DND-41 (cell line): ENCODE measurements around the gene CCL25.

ENCODE experiments used
- ATAC-seq: fragments of 200-7000 bp; cut with Tn5 transposase; 3 replicates; pipeline ENCODE4 v1.9.1; 2021; ENCODE audit warnings: low read depth; ENCODE audit not compliant: insufficient read depth
- DNase-seq: peaks from one replicate; pipeline ENCODE4 v3.0.0-alpha.2; 2020
- H2AFZ ChIP-seq: 2 replicates; pipeline ENCODE4 v1.6.0; 2012; ENCODE audit warnings: low read depth, low read length
- H3K27ac ChIP-seq: 2 replicates; pipeline ENCODE4 v1.5.1; 2012; ENCODE audit warnings: low read length, inconsistent platforms
- H3K27me3 ChIP-seq: fragments of 200-600 bp; sonication (generic); 2 replicates; pipeline ENCODE4 v1.6.0; 2012; ENCODE audit warnings: low read length, mild to moderate bottlenecking, inconsistent platforms; ENCODE audit not compliant: insufficient read depth, poor library complexity
- H3K36me3 ChIP-seq: 2 replicates; pipeline ENCODE4 v1.5.1; 2012; ENCODE audit warnings: low read length, inconsistent platforms; ENCODE audit not compliant: insufficient read depth
- H3K4me1 ChIP-seq: 2 replicates; pipeline ENCODE4 v1.5.1; 2012; ENCODE audit warnings: mild to moderate bottlenecking, low read length; ENCODE audit not compliant: insufficient read depth
- H3K4me2 ChIP-seq: 2 replicates; pipeline ENCODE4 v1.6.0; 2012; ENCODE audit warnings: mild to moderate bottlenecking, moderate library complexity, low read length, inconsistent platforms; ENCODE audit not compliant: insufficient read depth
- H3K4me3 ChIP-seq, 2 experiments: fragments of 200-600 bp in 1 of 2; shearing (Covaris generic) in 1 of 2; 2 replicates each; pipeline ENCODE4 v1.5.1; 2012 to 2016; ENCODE audit warnings: inconsistent platforms in 2 of 2, low read length in 2 of 2, mild to moderate bottlenecking in 2 of 2, low read depth in 1 of 2, moderate library complexity in 1 of 2
- H3K79me2 ChIP-seq: 2 replicates; pipeline ENCODE4 v1.6.0; 2012; ENCODE audit warnings: low read length, inconsistent platforms; ENCODE audit not compliant: insufficient read depth
- H3K9ac ChIP-seq: 2 replicates; pipeline ENCODE4 v1.6.0; 2012; ENCODE audit warnings: low read depth, mild to moderate bottlenecking, inconsistent platforms, low read length, moderate library complexity
- H3K9me3 ChIP-seq: 2 replicates; pipeline ENCODE4 v1.5.1; 2012; ENCODE audit warnings: low read length, moderate library complexity, mild to moderate bottlenecking, inconsistent platforms; ENCODE audit not compliant: insufficient read depth, severe bottlenecking
- H4K20me1 ChIP-seq: 2 replicates; pipeline ENCODE4 v1.6.0; 2012; ENCODE audit warnings: low read length; ENCODE audit not compliant: insufficient read depth
- CTCF ChIP-seq: IDR thresholded peaks from 2 replicates; pipeline ENCODE4 v1.5.1; 2012; ENCODE audit warnings: borderline replicate concordance, low read length, moderate library complexity, mild to moderate bottlenecking; ENCODE audit not compliant: poor library complexity, severe bottlenecking; ENCODE audit errors: extremely low read depth
- EZH2 ChIP-seq: IDR thresholded peaks from 3 replicates; pipeline ENCODE4 v1.6.1; 2012; ENCODE audit warnings: borderline replicate concordance, low read depth, mild to moderate bottlenecking, moderate library complexity, low read length, inconsistent platforms; ENCODE audit not compliant: severe bottlenecking

Gene CCL25

GRCh38 chr19:8109890-8110662 is 57.5 kb downstream of the CCL25 start:
- H3K4me1 ChIP-seq = no peaks in the 10 kb centered on the region
- H3K27me3 ChIP-seq = no peaks in the 10 kb centered on the region
- no peaks in the 10 kb centered on the region for H4K20me1 ChIP-seq
- H3K36me3 ChIP-seq = no peaks in the 10 kb centered on the region
- no peak overlapping the region for H3K9ac ChIP-seq
- no peaks in the 10 kb centered on the region for H3K79me2 ChIP-seq
- H3K4me2 ChIP-seq = no peak overlapping the region
- no peak overlapping the region for H3K4me3 ChIP-seq
- DNase-seq (no peak), ATAC-seq (no peak)
- H3K27ac ChIP-seq = no peak overlapping the region
- no peak overlapping the region for H2AFZ ChIP-seq
- TF ChIP-seq CTCF (no peak), EZH2 (no peak)
- H3K9me3 ChIP-seq = peaks cover 3% of the 10 kb centered on the region

DNA sequence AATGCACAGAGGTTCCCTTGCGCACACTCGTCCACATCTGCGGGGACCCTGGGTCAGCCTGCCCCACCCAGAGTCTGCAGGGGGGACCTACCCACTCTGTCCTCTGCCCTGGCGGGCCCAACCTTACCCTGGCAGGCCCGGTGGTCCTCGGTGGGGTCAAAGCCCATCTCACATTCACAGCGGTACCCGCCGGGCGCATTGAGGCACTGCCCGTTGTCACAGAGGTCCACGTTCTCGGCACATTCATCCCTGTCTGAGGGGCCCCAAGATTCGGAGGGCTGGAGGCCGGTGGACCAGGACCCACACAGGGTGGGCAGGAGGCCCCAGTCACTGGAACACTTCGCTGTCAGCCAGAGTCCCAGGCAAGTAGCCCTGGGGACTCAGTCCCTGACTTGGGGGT is 58.4 kb downstream of the CCL25 start:
- Histone ChIP-seq H3K27me3 (no peaks in the 10 kb centered on the region), H3K4me2 (no peak overlapping the region), H3K79me2 (no peaks in the 10 kb centered on the region), H3K27ac (no peak overlapping the region), H3K9me3 (peaks cover 3% of the 10 kb centered on the region), H3K4me3 (no peak overlapping the region), H3K4me1 (no peaks in the 10 kb centered on the region), H2AFZ (no peak overlapping the region), H3K9ac (no peak overlapping the region), H4K20me1 (no peaks in the 10 kb centered on the region), H3K36me3 (no peaks in the 10 kb centered on the region)
- no peak for DNase-seq
- no peak for ATAC-seq
- no peak for TF ChIP-seq CTCF
- TF ChIP-seq EZH2 = no peak

DNA sequence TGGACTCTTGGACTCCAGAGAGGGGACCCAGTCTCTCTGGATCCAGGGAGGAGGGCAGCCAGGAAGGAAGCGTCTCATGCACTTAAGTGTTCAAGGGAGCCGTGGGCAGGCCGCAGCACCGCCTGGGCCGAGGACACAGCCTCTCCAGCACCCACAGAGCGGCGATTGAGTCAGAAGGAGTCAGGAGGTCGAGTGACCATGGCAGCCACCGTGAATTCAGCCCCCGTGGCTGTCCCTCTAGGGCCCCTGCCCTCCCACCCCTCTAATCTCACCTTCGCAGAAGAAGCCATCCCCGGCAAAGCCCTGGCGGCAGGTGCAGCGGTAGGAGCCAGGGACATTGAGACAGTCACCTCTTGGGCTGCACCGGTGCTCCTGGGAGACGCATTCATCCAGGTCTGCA is 58.8 kb downstream of the CCL25 start:
- Histone ChIP-seq H3K4me1 (no peaks in the 10 kb centered on the region), H3K36me3 (no peaks in the 10 kb centered on the region), H3K27ac (no peak overlapping the region), H3K79me2 (no peaks in the 10 kb centered on the region), H3K4me2 (no peak overlapping the region), H3K4me3 (no peak overlapping the region), H3K9me3 (peaks cover 3% of the 10 kb centered on the region), H3K27me3 (no peaks in the 10 kb centered on the region), H3K9ac (no peak overlapping the region), H2AFZ (no peak overlapping the region), H4K20me1 (no peaks in the 10 kb centered on the region)
- TF ChIP-seq EZH2 (no peak), CTCF (no peak)
- ATAC-seq = no peak
- no peak for DNase-seq
